ENCODE data around the gene TRIM75. TPM values are rescaled to one million over a fixed set of nuclear protein-coding genes. Genes with fewer than 3 reads are reported as not detected.
"Not testable (repeated sequence)": the region's sequence is repeated elsewhere in the genome, so short reads cannot be mapped to it uniquely, and the experiment has no call there.

The TRIM75 gene
- not detected for polyA plus RNA-seq (ENCODE audit: low read depth in 6 of 6)

GRCh38 chr4:165053645-165054044 lies at the start of gene TRIM75:
TSS of gene TRIM75 (plus strand) at chr4:165053866. CDS start at chr4:165059148, 5,282 bp downstream.
- Mint-ChIP-seq H3K27me3 (no peaks in the 10 kb centered on the region), H3K36me3 (no peaks in the 10 kb centered on the region)

GRCh38 chr4:165005352-165005925 lies 48.2 kb upstream of the TRIM75 start:
- no peaks in the 10 kb centered on the region for H3K36me3 Mint-ChIP-seq
- ATAC-seq (ENCODE audit: low read depth in 2 of 2) (no peak), DNase-seq (no peak)
- no peak overlapping the region for H3K4me3 Mint-ChIP-seq
- H3K9me3 Mint-ChIP-seq: peaks cover 0 to 2% (median 0%) of the 10 kb centered on the region in 7 donors
- H3K4me1 Mint-ChIP-seq: no peaks in the 10 kb centered on the region
- no peak overlapping the region for H3K27ac Mint-ChIP-seq
- H3K27me3 Mint-ChIP-seq: peaks cover 5 to 17% (median 12%) of the 10 kb centered on the region in 3 donors

More at GRCh38 chr4:165053645-165054044, at the start of gene TRIM75:
- no peak within 1 kb of the TSS for H3K4me3 Mint-ChIP-seq
- DNase-seq (no peak), ATAC-seq (ENCODE audit: low read depth in 2 of 2) (no peak)
- H3K27ac Mint-ChIP-seq: no peak within 1 kb of the TSS
- H3K4me1 Mint-ChIP-seq: no peaks in the 10 kb centered on the region
- no peaks in the 10 kb centered on the region for H3K9me3 Mint-ChIP-seq

GRCh38 chr4:165006456-165006855 lies 47.2 kb upstream of the TRIM75 start:
- no peak overlapping the region for H3K4me3 Mint-ChIP-seq
- no peaks in the 10 kb centered on the region for H3K4me1 Mint-ChIP-seq
- peaks cover 9 to 25% (median 20%) of the 10 kb centered on the region in 3 donors for H3K27me3 Mint-ChIP-seq
- ATAC-seq (ENCODE audit: low read depth in 2 of 2) (no peak), DNase-seq (no peak)
- no peaks in the 10 kb centered on the region for H3K36me3 Mint-ChIP-seq
- H3K27ac Mint-ChIP-seq: no peak overlapping the region
- H3K9me3 Mint-ChIP-seq: peaks cover 0 to 2% (median 0%) of the 10 kb centered on the region in 7 donors

GRCh38 chr4:165006886-165007285 lies 46.8 kb upstream of the TRIM75 start:
- ATAC-seq (ENCODE audit: low read depth in 2 of 2): no peak
- H3K27me3 Mint-ChIP-seq: peaks cover 10 to 25% (median 20%) of the 10 kb centered on the region in 3 donors
- H3K9me3 Mint-ChIP-seq: no peaks in the 10 kb centered on the region
- DNase-seq: no peak
- no peak overlapping the region for H3K27ac Mint-ChIP-seq
- H3K4me3 Mint-ChIP-seq: no peak overlapping the region
- H3K4me1 Mint-ChIP-seq: no peaks in the 10 kb centered on the region
- H3K36me3 Mint-ChIP-seq: no peaks in the 10 kb centered on the region

- ATAC-seq (ENCODE audit: low read depth in 2 of 2) (no peak), DNase-seq (no peak)
- Mint-ChIP-seq H3K27me3 (peaks cover 14 to 29% (median 25%) of the 10 kb centered on the region in 3 donors), H3K4me1 (no peaks in the 10 kb centered on the region), H3K4me3 (no peak overlapping the region), H3K36me3 (no peaks in the 10 kb centered on the region), H3K27ac (no peak overlapping the region), H3K9me3 (no peaks in the 10 kb centered on the region)
These were observed 44.0 kb upstream of the TRIM75 start for GRCh38 chr4:165009493-165010227.

- Mint-ChIP-seq H3K4me1 (no peaks in the 10 kb centered on the region), H3K27ac (no peak overlapping the region), H3K4me3 (no peak overlapping the region), H3K9me3 (no peaks in the 10 kb centered on the region), H3K27me3 (peaks cover 14 to 25% (median 23%) of the 10 kb centered on the region in 3 donors), H3K36me3 (no peaks in the 10 kb centered on the region)
- ATAC-seq (ENCODE audit: low read depth in 2 of 2): no peak
- no peak for DNase-seq
These were observed 43.2 kb upstream of the TRIM75 start for GRCh38 chr4:165010487-165010886.

GRCh38 chr4:165010991-165011390 lies 42.7 kb upstream of the TRIM75 start:
- Mint-ChIP-seq H3K4me1 (no peaks in the 10 kb centered on the region), H3K27ac (no peak overlapping the region), H3K9me3 (no peaks in the 10 kb centered on the region), H3K36me3 (no peaks in the 10 kb centered on the region), H3K27me3 (peaks cover 14 to 25% (median 22%) of the 10 kb centered on the region in 3 donors), H3K4me3 (no peak overlapping the region)
- ATAC-seq (ENCODE audit: low read depth in 2 of 2) (no peak), DNase-seq (no peak)

GRCh38 chr4:165011403-165011802 lies 42.3 kb upstream of the TRIM75 start:
- DNase-seq: no peak
- Mint-ChIP-seq H3K4me3 (no peak overlapping the region), H3K36me3 (no peaks in the 10 kb centered on the region), H3K27ac (no peak overlapping the region), H3K27me3 (peaks cover 14 to 26% (median 25%) of the 10 kb centered on the region in 3 donors), H3K9me3 (no peaks in the 10 kb centered on the region), H3K4me1 (no peaks in the 10 kb centered on the region)
- no peak for ATAC-seq (ENCODE audit: low read depth in 2 of 2)

GRCh38 chr4:165013691-165014090 lies 40.0 kb upstream of the TRIM75 start:
- Mint-ChIP-seq H3K27ac (no peak overlapping the region), H3K27me3 (peaks cover 14 to 22% (median 16%) of the 10 kb centered on the region in 3 donors), H3K4me3 (no peak overlapping the region), H3K4me1 (no peaks in the 10 kb centered on the region), H3K9me3 (no peaks in the 10 kb centered on the region), H3K36me3 (no peaks in the 10 kb centered on the region)
- ATAC-seq (ENCODE audit: low read depth in 2 of 2): no peak
- DNase-seq: no peak

- DNase-seq: no peak
- peaks cover 0 to 4% (median 0%) of the 10 kb centered on the region in 7 donors for H3K9me3 Mint-ChIP-seq
- ATAC-seq (ENCODE audit: low read depth in 2 of 2): no peak
- H3K36me3 Mint-ChIP-seq: no peaks in the 10 kb centered on the region
- H3K27ac Mint-ChIP-seq: peak overlapping the region in 1 of 6 donors; percentile 53
- H3K4me3 Mint-ChIP-seq: no peak overlapping the region
- H3K27me3 Mint-ChIP-seq: peaks cover 0 to 14% (median 5%) of the 10 kb centered on the region in 3 donors
- H3K4me1 Mint-ChIP-seq: no peaks in the 10 kb centered on the region
These were observed 36.7 kb upstream of the TRIM75 start for GRCh38 chr4:165016971-165017370.

GRCh38 chr4:165019995-165020394 lies 33.7 kb upstream of the TRIM75 start:
- H3K27me3 Mint-ChIP-seq; H3K9me3 Mint-ChIP-seq; H3K27ac Mint-ChIP-seq; DNase-seq; H3K36me3 Mint-ChIP-seq; H3K4me1 Mint-ChIP-seq; ATAC-seq (ENCODE audit: low read depth in 2 of 2); H3K4me3 Mint-ChIP-seq: not testable (repeated sequence)

- H3K9me3 Mint-ChIP-seq; H3K27ac Mint-ChIP-seq; H3K4me3 Mint-ChIP-seq; DNase-seq; ATAC-seq (ENCODE audit: low read depth in 2 of 2); H3K4me1 Mint-ChIP-seq; H3K36me3 Mint-ChIP-seq: not testable (repeated sequence)
- H3K27me3 Mint-ChIP-seq: peaks cover 5 to 13% (median 6%) of the 10 kb centered on the region in 3 donors
These were observed 27.9 kb upstream of the TRIM75 start for GRCh38 chr4:165025782-165026181.

GRCh38 chr4:165027762-165028402 lies 25.8 kb upstream of the TRIM75 start:
- Mint-ChIP-seq H3K27me3 (peaks cover 5 to 13% (median 6%) of the 10 kb centered on the region in 3 donors), H3K4me1 (no peaks in the 10 kb centered on the region), H3K9me3 (peaks cover 0 to 6% (median 2%) of the 10 kb centered on the region in 7 donors), H3K36me3 (no peaks in the 10 kb centered on the region), H3K4me3 (no peak overlapping the region), H3K27ac (no peak overlapping the region)
- ATAC-seq (ENCODE audit: low read depth in 2 of 2) (no peak), DNase-seq (no peak)
